Stimulated activated CD8-positive, alpha-beta memory T cell treated with anti-CD3 and anti-CD28 coated beads, Interleukin-2, amount 100 ng/mL, for 1 hour (primary cell): Measurements from ENCODE around the gene METTL6.
A peak's percentile ranks its signal among the peaks of the same experiment; 100 is the strongest.
"Not testable (repeated sequence)": the region's sequence is repeated elsewhere in the genome, so short reads cannot be mapped to it uniquely, and the experiment has no call there.

Experiments used
- DNase-seq, 2 donors: peaks; one replicate each; pipeline ENCODE4 v3.0.0-alpha.2; 2020; ENCODE audit warnings: low read depth in 2 of 2

METTL6 gene, protein sequence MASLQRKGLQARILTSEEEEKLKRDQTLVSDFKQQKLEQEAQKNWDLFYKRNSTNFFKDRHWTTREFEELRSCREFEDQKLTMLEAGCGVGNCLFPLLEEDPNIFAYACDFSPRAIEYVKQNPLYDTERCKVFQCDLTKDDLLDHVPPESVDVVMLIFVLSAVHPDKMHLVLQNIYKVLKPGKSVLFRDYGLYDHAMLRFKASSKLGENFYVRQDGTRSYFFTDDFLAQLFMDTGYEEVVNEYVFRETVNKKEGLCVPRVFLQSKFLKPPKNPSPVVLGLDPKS

GRCh38 chr3:15427182-15427880 is at the start of gene METTL6, which contains the start of gene EAF1:
Gene METTL6 (minus strand): TSS chr3:15427544. CDS start chr3:15426511, 1,033 bp downstream.
Gene EAF1 (plus strand): TSS chr3:15427598. CDS start chr3:15427780, 182 bp downstream.
- peak; percentile 69 to 72 for DNase-seq

- no peak for DNase-seq
Observed at GRCh38 chr3:15476378-15476777, 49.0 kb upstream of the METTL6 start.

DNA sequence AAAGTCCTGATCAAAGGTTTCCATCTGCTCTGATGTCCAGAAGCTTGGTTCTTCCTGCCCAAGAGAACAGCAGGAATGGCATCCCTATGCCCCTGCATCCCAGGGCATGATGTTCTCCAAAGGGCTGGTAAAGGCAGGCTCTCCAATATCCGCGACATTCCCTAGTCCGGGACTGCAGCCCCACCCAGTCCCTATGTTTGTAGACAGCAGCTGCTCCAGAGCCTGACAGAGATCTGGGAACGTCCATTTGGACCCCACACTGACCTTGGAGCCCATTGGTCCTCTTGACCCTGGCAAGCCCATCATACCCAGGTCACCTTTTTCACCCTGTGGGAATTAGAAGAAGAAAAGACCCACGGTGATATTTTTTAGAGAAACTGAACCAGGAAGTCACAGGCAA is 47.8 kb upstream of the METTL6 start:
- no peak for DNase-seq

GRCh38 chr3:15471861-15472260 is 44.5 kb upstream of the METTL6 start:
- DNase-seq, result no peak

GRCh38 chr3:15470849-15471248 is 43.5 kb upstream of the METTL6 start:
- no peak for DNase-seq

GRCh38 chr3:15470261-15470660 is 42.9 kb upstream of the METTL6 start:
- no peak for DNase-seq

DNA sequence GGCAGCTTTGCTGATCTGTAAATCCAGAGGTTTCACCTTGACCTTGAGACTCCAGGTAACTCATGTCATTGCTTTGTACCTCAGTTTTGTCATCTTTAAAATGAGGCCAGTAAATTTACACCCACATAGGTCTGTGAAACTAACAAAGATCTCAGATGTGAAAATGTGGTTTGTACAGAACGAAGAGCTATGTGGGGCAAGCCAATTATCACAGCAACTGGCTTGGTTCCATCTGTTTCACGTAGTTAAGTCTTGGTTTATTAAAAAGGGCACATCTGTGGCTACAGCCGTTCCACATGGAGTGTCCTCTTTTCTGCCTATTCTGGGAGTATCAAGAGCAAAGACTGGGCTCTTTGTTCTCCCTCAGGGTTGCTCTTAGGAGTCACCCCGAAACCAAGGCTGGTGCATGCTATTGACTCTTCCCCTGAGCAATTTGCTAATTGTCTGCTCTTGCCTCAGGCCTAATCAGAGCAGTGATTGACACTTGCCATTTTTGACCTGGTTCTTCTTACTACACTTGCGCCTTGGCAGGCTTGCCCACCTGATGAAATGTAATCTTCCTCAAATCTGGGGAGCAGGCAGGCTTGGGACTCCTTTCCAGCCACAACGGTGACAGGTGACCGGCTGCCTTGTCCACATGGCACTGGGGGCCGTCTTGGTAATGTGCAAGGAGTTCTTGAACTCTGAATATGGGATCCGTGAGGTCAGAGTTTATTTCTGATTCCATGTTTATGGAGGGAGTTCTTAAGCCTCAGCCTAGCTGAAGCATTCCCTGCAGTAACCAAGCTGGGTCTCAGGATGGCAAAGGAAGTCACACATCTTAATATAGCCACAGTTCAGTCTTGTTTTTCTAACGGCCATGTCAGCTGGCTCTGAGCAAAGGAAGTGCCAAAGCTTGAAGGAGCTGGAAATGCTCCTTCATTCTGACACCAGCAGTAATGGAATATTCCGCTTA is 40.2 kb upstream of the METTL6 start:
- DNase-seq, result no peak

DNA sequence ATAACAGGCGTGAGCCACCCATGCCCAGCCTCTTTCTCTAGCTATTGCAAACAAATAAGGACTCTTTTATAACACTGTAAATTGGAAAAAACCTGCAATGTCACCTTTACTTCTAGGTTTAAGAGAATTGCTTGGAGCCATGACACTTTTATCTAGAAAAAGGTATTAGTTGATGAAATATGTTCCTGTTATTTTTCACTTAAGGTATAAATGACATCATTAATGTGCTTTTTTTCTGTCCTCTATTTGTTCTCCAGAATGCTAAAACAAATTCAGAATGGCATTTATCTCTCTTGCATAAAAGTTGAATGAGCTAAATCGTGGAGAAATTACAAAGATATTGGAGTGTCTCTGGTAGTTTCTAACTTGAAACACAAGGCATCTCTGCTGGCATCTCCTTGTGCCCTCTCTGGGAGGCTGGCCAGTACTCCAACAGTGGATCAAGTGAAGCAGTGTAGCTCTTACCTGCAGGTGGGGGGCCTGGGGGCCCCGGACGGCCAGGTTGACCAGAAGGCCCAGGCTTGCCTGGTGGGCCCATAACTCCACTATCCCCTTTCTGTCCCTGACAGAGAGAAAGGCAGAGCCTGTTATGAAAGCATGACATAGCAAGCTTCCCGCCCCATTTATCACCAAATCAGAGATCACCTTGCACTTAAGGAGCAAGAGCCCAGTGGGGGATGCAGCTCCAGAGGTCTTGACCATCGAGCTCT is 38.7 kb upstream of the METTL6 start:
- no peak for DNase-seq

DNA sequence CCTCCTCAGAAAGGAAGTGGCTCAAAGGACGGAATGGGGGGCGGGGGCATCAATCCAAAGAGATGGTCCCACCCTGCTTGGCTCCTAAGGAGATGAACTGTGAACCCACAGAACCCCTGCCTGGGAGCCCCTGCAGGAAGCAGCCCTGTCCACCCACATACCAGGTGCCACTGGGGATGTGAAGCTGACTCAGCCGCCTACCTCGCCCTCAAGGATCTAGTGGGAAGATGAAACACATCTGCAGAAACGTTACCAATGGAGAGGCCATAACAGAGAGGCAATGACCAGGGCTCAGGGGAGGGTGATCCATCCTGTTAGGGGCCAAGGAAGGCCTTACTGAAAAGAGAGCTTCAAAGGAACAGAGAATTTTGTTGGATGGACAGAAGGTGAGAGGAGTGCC is 35.1 kb upstream of the METTL6 start:
- no peak for DNase-seq

DNA sequence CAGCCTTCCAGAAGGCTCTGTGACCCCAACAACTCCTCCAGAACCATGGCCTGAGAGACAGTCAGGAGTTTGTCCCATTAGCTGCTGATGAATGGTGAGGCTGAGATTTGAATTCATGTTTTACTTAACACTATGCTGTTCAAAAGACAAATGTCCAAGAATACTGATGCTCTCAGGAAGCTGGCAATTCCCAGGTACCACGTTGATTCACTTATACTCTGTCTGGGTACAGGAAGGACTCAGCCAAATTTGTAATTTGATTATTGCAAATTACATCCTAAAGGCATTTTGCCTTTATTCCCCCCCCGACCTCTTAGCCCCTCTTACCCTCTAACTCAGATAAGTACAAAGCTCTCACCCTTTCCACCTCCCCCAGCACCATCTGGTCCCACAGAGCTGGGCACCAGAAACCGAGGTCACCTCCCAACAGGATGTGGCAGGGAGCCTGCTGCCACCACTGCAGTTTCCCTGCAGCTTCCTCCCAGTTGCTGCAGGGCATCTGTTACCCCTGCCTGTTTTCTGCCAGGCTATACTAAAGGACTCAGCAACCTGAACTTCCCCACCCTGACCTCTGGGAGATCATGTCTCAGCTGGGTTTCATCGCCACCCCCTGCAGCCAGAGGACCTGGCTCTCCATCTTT is 33.7 kb upstream of the METTL6 start:
- DNase-seq, result no peak

DNA sequence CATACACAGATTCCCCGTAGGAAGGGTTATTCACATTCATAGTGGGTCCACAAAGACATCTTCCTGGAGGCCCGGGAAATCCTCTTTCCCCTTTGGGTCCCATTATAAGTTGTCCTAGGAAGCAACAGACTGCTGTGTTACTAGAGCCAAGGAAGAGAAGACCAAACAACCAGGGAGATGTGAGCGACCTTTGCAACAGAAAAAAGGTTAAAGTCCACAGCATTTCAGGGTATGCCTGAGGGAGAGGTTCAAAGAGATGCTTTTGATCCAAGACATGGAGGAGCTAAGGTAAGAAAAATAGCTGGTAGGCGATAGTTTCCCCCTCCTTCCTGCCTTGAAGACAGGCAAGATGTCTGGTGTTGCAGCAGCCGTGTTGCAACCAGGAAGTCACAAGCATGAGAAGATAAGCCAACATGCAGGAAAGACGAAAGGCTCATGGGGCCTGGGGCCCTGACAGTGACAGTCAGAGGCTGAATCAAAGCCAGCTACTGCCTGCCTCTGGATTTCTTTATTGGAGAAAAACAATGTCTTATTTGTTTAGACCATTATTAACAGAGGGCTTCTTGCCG is 31.0 kb upstream of the METTL6 start:
- DNase-seq, result no peak

- DNase-seq, result not testable (repeated sequence)
Observed at GRCh38 chr3:15456915-15457314, 29.6 kb upstream of the METTL6 start.

GRCh38 chr3:15456321-15456720 is 29.0 kb upstream of the METTL6 start:
- DNase-seq, result no peak

DNA sequence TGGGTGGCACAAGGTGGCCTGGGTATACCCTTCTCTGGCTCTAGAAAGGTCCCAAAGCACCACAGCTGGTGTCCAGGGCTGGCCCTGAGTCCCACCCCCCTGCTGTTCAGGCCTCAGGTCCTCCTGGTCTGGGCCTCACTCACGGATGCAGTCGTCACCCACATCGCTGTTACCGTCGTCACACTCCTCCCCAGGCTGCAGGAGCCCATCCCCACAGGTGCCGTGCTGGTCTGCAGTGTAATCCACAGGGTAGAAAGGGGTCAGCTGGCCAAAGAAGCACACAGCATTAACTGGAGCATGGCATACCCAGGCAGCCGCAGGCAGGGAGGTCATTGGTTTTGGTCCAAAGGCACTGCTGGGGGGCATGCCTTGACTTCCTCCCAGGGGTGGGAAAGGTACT is 28.4 kb upstream of the METTL6 start:
- no peak for DNase-seq

GRCh38 chr3:15454965-15455364 is 27.6 kb upstream of the METTL6 start:
- DNase-seq, result no peak

DNA sequence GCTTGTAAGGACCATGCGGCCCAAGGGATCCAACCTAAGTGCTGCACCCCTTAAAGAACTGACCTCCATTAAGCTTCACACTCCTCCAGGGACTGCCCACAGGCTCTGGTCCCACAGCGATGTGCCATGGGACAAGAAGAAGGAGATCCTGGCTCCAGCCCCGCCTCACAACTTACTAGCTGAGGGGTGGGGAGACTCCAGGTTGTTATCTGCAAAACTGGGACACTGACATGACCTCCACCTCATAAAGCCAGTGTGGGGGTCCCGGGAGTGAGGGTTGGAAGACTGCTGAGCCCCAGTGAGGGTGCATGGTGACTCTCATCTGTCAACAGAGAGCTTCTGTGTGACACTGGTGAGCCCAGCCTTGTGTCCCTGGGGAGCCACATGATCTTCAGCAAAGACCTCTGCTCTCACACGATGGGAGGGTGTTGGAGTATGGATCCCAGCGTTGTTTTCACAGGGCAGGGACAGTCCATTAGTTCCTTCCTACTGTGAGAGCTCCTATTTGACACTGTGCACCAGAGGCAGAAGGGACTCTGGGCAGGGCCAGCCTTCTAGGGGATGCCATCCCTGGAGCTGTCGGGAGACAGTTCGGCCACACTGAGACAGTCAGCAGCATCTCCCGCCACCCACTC is 26.8 kb upstream of the METTL6 start:
- no peak for DNase-seq

GRCh38 chr3:15453501-15453900 is 26.2 kb upstream of the METTL6 start:
- no peak for DNase-seq

GRCh38 chr3:15452961-15453360 is 25.6 kb upstream of the METTL6 start:
- no peak for DNase-seq

DNA sequence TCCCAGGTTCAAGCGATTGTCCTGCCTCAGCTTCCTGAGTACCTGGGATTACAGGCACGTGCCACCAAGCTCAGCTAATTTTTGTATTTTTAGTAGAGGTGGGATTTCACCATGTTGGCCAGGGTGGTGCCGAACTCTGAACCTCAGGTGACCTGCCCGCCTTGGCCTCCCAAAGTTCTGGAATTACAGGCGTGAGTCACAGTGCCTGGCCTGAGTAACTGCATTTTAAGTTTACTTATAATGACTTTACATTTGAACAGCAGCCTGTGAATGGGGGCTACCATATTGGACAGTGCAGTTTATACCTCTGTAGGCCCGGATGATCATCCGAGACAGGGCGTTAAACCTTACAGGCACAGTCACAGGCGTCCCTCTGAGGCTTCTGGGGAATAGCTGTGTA is 24.8 kb upstream of the METTL6 start:
- no peak for DNase-seq
